Thyroid gland (tissue), 4 donors: Measurements from ENCODE around the gene SLC16A8. TPM values are rescaled to one million over a fixed set of nuclear protein-coding genes. Genes with fewer than 3 reads are reported as not detected.

Source experiments
- DNase-seq, 2 donors: peaks; one replicate each; pipeline ENCODE4 v3.0.0-alpha.2; 2019
- H3K27ac ChIP-seq, 3 donors: fragments of 200-600 bp; sonication (generic); 1 replicate in 2 of 3; 2 replicates in 1 of 3; pipeline ENCODE4 v1.5.1; 2016 to 2019; ENCODE audit warnings: mild to moderate bottlenecking in 1 of 3, moderate library complexity in 1 of 3
- H3K27me3 ChIP-seq: fragments of 200-600 bp; sonication (generic); one replicate; pipeline ENCODE4 v1.5.1; 2019
- H3K36me3 ChIP-seq, 2 donors: fragments of 200-600 bp; sonication (generic); one replicate each; pipeline ENCODE4 v1.5.1; 2016 to 2019
- H3K4me1 ChIP-seq, 2 donors: fragments of 200-600 bp; sonication (generic); one replicate each; pipeline ENCODE4 v1.5.1; 2017 to 2019
- H3K4me3 ChIP-seq, 3 donors: fragments of 200-600 bp; sonication (generic); replicated peaks in 1 of 3; 1 replicate in 2 of 3; 2 replicates in 1 of 3; pipeline ENCODE4 v1.5.1; 2016; ENCODE audit warnings: mild to moderate bottlenecking in 1 of 3
- H3K9me3 ChIP-seq: fragments of 200-600 bp; sonication (generic); one replicate; pipeline ENCODE4 v1.5.1; 2017
- POLR2A ChIP-seq, 2 donors: fragments of 450-650 bp; IDR thresholded peaks; one replicate each; pipeline ENCODE4 v1.6.1; 2017; ENCODE audit warnings: antibody characterized with exemption in 2 of 2, mild to moderate bottlenecking in 2 of 2, moderate library complexity in 1 of 2
- WGBS, 2 donors: methylation state at CpG; one replicate each; pipeline ENCODE4 v1.1.5; 2017; 5-methylcytosine and 5-hydroxymethylcytosine counted together
- intact Hi-C: fragments of 100-400 bp; cut with DNase I; formaldehyde crosslinking; loops from one replicate; pipeline ENCODE4 v1.15.1; 2023
- total RNA-seq, 4 donors: library from RNA; depleted of rRNA; stranded (reverse); fragments of >200 nt; gene quantifications; one replicate each; pipeline ENCODE4 v1.2.3, GENCODE V29; 2016
- TF ChIP-seq, protein P1 (sequence below), 6 experiments: fragments of 200-600 bp in 3 of 6; fragments of 450-650 bp in 3 of 6; sonication (generic) in 3 of 6; IDR thresholded peaks; one replicate each; pipeline ENCODE4 v1.5.1; 2016 to 2019; ENCODE audit warnings: antibody characterized with exemption in 6 of 6, mild to moderate bottlenecking in 2 of 6, inconsistent platforms in 1 of 6, moderate library complexity in 1 of 6

The SLC16A8 gene
- total RNA-seq, 4 donors from 2014 or later, result 0.88 to 1.0 TPM; not detected in 2

- no peak for DNase-seq
Observed at GRCh38 chr22:38110008-38110862, 26.3 kb upstream of the SLC16A8 start, which contains the start of gene BAIAP2L2. Gene BAIAP2L2, minus strand, starts transcription at chr22:38110684. Its CDS starts 159 bp downstream, at chr22:38110525.

DNA sequence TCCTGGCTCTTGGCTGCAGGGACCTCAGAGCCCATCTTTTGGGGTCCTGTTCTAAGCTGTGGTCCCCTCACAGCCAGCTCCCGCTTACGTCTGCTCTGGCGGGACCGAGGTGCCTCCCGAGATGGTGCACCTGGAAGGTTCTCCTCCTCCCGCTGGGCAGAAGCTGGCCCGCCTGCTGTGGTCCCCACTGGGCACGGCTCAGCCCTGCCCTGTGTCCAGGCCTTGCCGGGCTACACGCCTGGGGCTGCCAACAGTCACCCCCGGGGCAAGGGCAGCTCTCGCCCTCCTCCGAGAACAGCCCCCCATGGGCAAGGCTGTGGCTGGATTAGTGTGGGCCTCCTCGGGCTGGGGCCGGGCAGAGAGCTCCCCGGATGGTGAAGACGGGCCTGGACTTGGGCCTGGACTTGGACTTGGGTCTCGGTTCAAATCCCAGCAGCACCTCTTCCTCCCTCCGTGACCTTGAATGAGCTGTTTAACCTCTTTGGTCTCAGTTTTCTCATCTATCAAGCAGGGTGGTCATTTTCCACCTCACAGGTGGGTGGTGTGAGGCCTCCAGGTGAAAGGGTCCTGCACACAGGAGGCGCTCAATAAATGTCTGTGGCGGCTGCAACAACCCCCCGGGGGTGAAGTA, 25.5 kb upstream of the SLC16A8 start:
- TF ChIP-seq, protein P1, sequence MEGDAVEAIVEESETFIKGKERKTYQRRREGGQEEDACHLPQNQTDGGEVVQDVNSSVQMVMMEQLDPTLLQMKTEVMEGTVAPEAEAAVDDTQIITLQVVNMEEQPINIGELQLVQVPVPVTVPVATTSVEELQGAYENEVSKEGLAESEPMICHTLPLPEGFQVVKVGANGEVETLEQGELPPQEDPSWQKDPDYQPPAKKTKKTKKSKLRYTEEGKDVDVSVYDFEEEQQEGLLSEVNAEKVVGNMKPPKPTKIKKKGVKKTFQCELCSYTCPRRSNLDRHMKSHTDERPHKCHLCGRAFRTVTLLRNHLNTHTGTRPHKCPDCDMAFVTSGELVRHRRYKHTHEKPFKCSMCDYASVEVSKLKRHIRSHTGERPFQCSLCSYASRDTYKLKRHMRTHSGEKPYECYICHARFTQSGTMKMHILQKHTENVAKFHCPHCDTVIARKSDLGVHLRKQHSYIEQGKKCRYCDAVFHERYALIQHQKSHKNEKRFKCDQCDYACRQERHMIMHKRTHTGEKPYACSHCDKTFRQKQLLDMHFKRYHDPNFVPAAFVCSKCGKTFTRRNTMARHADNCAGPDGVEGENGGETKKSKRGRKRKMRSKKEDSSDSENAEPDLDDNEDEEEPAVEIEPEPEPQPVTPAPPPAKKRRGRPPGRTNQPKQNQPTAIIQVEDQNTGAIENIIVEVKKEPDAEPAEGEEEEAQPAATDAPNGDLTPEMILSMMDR (IDR thresholded peaks at IDR 0.05), result no peak
- TF ChIP-seq POLR2A (IDR thresholded peaks at IDR 0.05), result no peak
- no peak overlapping the region for H3K27ac ChIP-seq
- no peaks in the 10 kb centered on the region for H3K36me3 ChIP-seq
- H3K27me3 ChIP-seq, result no peaks in the 10 kb centered on the region
- no peak overlapping the region for H3K4me3 ChIP-seq
- H3K9me3 ChIP-seq, result no peaks in the 10 kb centered on the region
- H3K4me1 ChIP-seq, result no peaks in the 10 kb centered on the region
- WGBS, 2 donors, result 88 to 99% methylated on average over 7 to 8 of the region's 22 CpGs
- DNase-seq, result no peak
- intact Hi-C loops, result loop anchor here (5.0 kb wide), 1 partner anchor 243 kb away; no protein-coding TSS in a partner anchor

More at GRCh38 chr22:38110008-38110862, 26.3 kb upstream of the SLC16A8 start, which contains the start of gene BAIAP2L2:
- H3K9me3 ChIP-seq, result no peaks in the 10 kb centered on the region
- WGBS, 2 donors, result 83 to 92% methylated on average over 9 to 18 of the region's 19 CpGs
- intact Hi-C loops, result loop anchor here (5.0 kb wide), 1 partner anchor 242 kb away; no protein-coding TSS in a partner anchor
- no peak within 1 kb of the TSS for H3K27ac ChIP-seq
- no peaks in the 10 kb centered on the region for H3K27me3 ChIP-seq
- H3K4me1 ChIP-seq, result no peaks in the 10 kb centered on the region
- TF ChIP-seq POLR2A (IDR thresholded peaks at IDR 0.05), result no peak
- TF ChIP-seq, protein P1 (IDR thresholded peaks at IDR 0.05), result no peak
- H3K36me3 ChIP-seq, result no peaks in the 10 kb centered on the region
- no peak within 1 kb of the TSS for H3K4me3 ChIP-seq

GRCh38 chr22:38108561-38109319, 24.8 kb upstream of the SLC16A8 start:
- 93% methylated on average over 15 of the region's 15 CpGs for WGBS, 2 donors

GRCh38 chr22:38107692-38108515, 23.9 kb upstream of the SLC16A8 start:
- WGBS, 2 donors, result 76 to 85% methylated on average over 12 of the region's 17 CpGs
- intact Hi-C loops, result no loop called here
- Histone ChIP-seq H3K9me3 (no peaks in the 10 kb centered on the region), H3K36me3 (no peaks in the 10 kb centered on the region), H3K4me3 (no peak overlapping the region), H3K27ac (no peak overlapping the region), H3K4me1 (no peaks in the 10 kb centered on the region), H3K27me3 (no peaks in the 10 kb centered on the region)
- TF ChIP-seq, protein P1 (IDR thresholded peaks at IDR 0.05), result no peak
- no peak for TF ChIP-seq POLR2A (IDR thresholded peaks at IDR 0.05)
- DNase-seq, result no peak

More at GRCh38 chr22:38108561-38109319, 24.8 kb upstream of the SLC16A8 start:
- Histone ChIP-seq H3K27me3 (no peaks in the 10 kb centered on the region), H3K36me3 (no peaks in the 10 kb centered on the region), H3K4me3 (no peak overlapping the region), H3K9me3 (no peaks in the 10 kb centered on the region), H3K27ac (no peak overlapping the region), H3K4me1 (no peaks in the 10 kb centered on the region)
- DNase-seq, result no peak
- intact Hi-C loops, result no loop called here
- TF ChIP-seq POLR2A (IDR thresholded peaks at IDR 0.05), result no peak
- TF ChIP-seq, protein P1 (IDR thresholded peaks at IDR 0.05), result no peak
